ENCODE measurements around the gene FOXD4. TPM values are rescaled to one million over a fixed set of nuclear protein-coding genes. Genes with fewer than 3 reads are reported as not detected.
"Not testable (repeated sequence)": the region's sequence is repeated elsewhere in the genome, so short reads cannot be mapped to it uniquely, and the experiment has no call there.

The FOXD4 gene
- 0.55 and 0.61 TPM in 2 replicates for total RNA-seq

DNA sequence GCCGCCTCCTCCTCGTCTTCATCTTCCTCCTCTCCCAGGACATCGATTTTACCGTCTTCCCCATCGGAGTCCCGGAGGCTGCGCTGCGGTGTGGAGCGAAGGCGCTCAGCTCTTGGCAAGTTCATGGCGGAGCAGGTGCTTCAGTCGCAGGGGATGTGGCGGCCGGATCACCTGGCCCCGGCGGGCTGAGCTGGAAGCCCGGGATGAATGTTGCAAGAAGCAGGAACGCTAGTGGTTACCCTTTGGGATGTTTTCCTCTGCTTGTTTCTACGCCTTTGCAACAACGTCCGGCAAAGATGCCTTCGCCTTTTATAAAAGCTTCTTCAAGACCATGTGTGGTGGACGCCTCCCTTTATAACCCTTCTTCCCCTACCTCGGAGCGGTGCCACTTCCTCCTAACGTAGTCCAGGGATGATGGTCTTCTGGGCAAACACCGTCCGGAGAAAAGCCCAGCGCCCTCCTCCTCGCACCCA is at the start of gene FOXD4:
FOXD4 (minus strand) TSS at position 423 of the 473 bp plus-strand sequence; CDS start at position 125, 298 bp downstream.
- H3K4me3 Mint-ChIP-seq: peak within 1 kb of the TSS; percentile 76
- H3K4me1 Mint-ChIP-seq: peaks cover 28% of the 10 kb centered on the region
- POLR2A ChIA-PET; H3K9me3 Mint-ChIP-seq; H3K27ac Mint-ChIP-seq; ATAC-seq (ENCODE audit: low read depth); DNase-seq; CTCF ChIA-PET; intact Hi-C loops (cut with micrococcal nuclease); H3K36me3 Mint-ChIP-seq (ENCODE audit: low read depth): not testable (repeated sequence)
- H3K27me3 Mint-ChIP-seq: peaks cover 27% of the 10 kb centered on the region

DNA sequence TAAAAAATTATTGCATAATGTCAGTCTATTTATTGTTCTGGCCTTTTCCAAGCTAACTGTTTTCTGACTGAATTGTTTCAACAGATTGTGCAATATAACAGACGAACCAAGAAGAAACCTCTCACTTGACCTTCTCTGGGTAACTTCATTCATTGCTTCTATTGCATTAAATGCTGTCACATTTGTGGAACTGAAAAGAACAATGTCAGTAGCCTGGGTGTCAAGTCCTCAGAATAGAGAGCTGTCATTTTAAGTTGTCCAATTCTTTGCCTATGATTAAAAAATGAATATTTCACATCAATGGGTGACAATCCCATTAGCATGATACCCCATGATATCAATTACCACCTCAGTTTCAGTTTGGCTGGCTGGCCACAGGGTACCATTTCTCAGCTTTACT is 41.7 kb upstream of the FOXD4 start:
- H3K9me3 Mint-ChIP-seq; CTCF ChIA-PET; H3K36me3 Mint-ChIP-seq (ENCODE audit: low read depth); H3K4me1 Mint-ChIP-seq; intact Hi-C loops (cut with micrococcal nuclease); H3K27me3 Mint-ChIP-seq; H3K4me3 Mint-ChIP-seq; DNase-seq; ATAC-seq (ENCODE audit: low read depth); POLR2A ChIA-PET; H3K27ac Mint-ChIP-seq: not testable (repeated sequence)

DNA sequence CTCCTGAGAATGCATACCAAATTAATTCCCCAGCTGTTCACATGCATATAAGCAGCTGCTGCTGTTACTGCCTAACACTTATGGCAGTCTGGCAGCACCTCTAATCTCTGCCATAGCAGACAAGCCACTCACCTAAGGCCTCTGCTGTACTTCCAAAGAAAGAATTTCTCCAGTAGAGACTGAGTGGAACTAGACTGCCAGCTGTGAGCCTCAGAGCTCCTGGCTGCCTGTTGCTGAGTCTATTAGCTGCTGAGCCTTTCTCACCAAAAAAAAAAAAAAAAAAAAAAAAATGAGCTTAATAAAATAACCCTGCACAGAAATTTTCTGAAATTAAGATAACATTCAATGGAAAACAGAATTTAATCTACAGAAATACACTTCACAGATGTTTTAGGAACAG is 33.0 kb upstream of the FOXD4 start:
- H3K27ac Mint-ChIP-seq; ATAC-seq (ENCODE audit: low read depth); H3K4me3 Mint-ChIP-seq; POLR2A ChIA-PET; intact Hi-C loops (cut with micrococcal nuclease); DNase-seq; H3K27me3 Mint-ChIP-seq; CTCF ChIA-PET; H3K36me3 Mint-ChIP-seq (ENCODE audit: low read depth); H3K9me3 Mint-ChIP-seq; H3K4me1 Mint-ChIP-seq: not testable (repeated sequence)

- ATAC-seq (ENCODE audit: low read depth); POLR2A ChIA-PET; H3K27me3 Mint-ChIP-seq; DNase-seq; H3K27ac Mint-ChIP-seq; intact Hi-C loops (cut with micrococcal nuclease); CTCF ChIA-PET; H3K4me1 Mint-ChIP-seq; H3K9me3 Mint-ChIP-seq; H3K4me3 Mint-ChIP-seq; H3K36me3 Mint-ChIP-seq (ENCODE audit: low read depth): not testable (repeated sequence)
Measured at GRCh38 chr9:139880-140279, 21.7 kb upstream of the FOXD4 start.

- H3K36me3 Mint-ChIP-seq (ENCODE audit: low read depth); H3K9me3 Mint-ChIP-seq; H3K27ac Mint-ChIP-seq; intact Hi-C loops (cut with micrococcal nuclease); POLR2A ChIA-PET; ATAC-seq (ENCODE audit: low read depth); CTCF ChIA-PET: not testable (repeated sequence)
- peak; percentile 58 for DNase-seq
- Mint-ChIP-seq H3K4me3 (peak overlapping the region; percentile 76), H3K4me1 (peaks cover 32% of the 10 kb centered on the region), H3K27me3 (peaks cover 29% of the 10 kb centered on the region)
Measured at GRCh38 chr9:117144-117994, 848 bp downstream of the FOXD4 start.

DNA sequence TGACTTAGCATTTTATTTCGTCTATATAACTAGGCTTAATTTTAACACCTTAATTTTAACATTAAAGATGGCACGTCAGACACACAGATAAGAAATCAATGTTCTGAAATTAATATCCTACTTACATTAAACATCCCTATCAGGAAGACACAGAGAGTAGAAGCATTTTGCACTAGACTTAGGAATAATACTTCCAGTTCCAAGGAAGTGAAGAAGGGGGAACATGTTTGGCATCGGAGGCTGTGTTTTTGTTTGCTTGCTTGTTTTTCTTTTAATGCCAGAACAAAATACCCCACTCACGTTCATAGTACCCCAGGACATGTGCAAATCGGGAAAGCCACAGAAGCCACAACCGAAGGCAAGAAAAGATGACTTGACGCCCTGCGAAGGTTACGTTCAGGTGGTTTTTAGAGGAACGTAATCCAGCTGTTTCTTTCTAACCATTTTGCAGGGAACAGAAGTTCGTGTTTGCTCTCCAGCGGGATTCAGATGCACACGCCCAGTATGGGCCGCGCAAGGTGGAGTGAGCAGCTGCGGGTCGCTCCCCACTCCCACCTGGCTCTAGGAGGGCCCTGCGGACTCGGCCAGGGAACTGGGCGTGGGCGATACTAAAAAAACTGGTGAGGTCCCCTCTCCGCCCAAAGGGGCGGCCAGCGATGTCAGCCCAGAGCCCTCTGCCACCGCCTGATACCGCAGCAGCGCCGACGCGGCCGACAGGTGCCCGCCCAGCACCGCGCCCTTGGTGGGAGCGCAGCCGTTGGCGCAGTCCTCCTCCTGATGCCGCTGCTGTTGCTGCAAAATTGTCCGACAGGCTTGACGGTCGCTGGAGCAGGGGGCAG is 1.8 kb downstream of the FOXD4 start:
- CTCF ChIA-PET; H3K27ac Mint-ChIP-seq; H3K9me3 Mint-ChIP-seq; intact Hi-C loops (cut with micrococcal nuclease); H3K36me3 Mint-ChIP-seq (ENCODE audit: low read depth); ATAC-seq (ENCODE audit: low read depth); POLR2A ChIA-PET: not testable (repeated sequence)
- DNase-seq: peak; percentile 36
- Mint-ChIP-seq H3K27me3 (peaks cover 30% of the 10 kb centered on the region), H3K4me3 (peak overlapping the region; percentile 28), H3K4me1 (peaks cover 32% of the 10 kb centered on the region)

GRCh38 chr9:115118-115451 is 3.1 kb downstream of the FOXD4 start:
- H3K9me3 Mint-ChIP-seq; POLR2A ChIA-PET; DNase-seq; H3K36me3 Mint-ChIP-seq (ENCODE audit: low read depth); intact Hi-C loops (cut with micrococcal nuclease); ATAC-seq (ENCODE audit: low read depth); CTCF ChIA-PET: not testable (repeated sequence)
- peaks cover 32% of the 10 kb centered on the region for H3K4me1 Mint-ChIP-seq
- peak overlapping the region; percentile 46 for H3K27ac Mint-ChIP-seq
- H3K4me3 Mint-ChIP-seq: peak overlapping the region; percentile 77
- peaks cover 30% of the 10 kb centered on the region for H3K27me3 Mint-ChIP-seq

DNA sequence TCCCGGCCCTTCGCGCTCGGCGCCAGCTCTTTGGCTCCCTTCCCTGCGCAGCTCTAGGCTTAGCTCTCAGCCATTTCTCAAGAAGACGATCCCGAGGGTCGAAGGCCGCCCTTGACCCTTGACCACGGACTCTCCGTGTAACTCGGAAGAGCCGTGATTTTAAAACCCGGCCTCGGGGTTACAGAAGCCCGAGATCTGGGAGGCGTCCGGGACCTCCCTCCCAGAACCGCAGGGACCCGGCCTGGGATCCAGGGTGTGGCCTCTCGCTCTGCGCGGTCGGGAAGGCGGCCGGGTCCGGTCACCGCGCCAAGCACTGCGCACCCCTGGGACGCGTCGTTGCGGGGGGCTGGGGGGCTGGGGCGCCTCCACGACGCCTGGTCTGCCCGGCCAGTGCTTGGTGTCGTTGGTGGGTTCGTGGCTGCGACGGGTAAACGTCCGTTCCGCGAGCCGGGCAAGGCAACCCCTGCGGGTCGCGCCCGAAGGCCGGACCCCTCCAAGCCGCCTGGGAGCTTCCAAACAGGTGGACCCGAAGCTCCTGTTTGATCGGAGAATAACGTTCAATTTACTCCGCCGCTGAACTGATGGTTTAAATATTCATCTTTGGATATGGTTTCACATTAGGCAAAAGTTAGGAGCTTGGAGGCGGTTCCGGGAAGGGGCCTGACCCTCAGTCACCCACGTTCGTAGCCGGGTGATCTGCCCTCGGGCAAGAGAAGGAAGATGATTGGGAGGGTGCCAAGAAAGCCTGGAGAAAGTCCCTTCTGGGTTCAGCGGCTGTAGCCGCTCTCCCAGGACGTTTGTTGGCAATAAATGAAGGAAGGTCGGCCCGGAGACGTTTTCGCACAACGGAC is 3.7 kb downstream of the FOXD4 start:
- Mint-ChIP-seq H3K4me1 (peaks cover 32% of the 10 kb centered on the region), H3K27me3 (peaks cover 34% of the 10 kb centered on the region), H3K4me3 (peak overlapping the region; percentile 86), H3K27ac (peak overlapping the region; percentile 50)
- DNase-seq: peak; percentile 51
- POLR2A ChIA-PET; CTCF ChIA-PET; intact Hi-C loops (cut with micrococcal nuclease); H3K36me3 Mint-ChIP-seq (ENCODE audit: low read depth); H3K9me3 Mint-ChIP-seq: not testable (repeated sequence)
- ATAC-seq (ENCODE audit: low read depth): peak; percentile 17

GRCh38 chr9:113468-114266 is 4.5 kb downstream of the FOXD4 start:
- H3K27me3 Mint-ChIP-seq: peaks cover 37% of the 10 kb centered on the region
- POLR2A ChIA-PET; H3K36me3 Mint-ChIP-seq (ENCODE audit: low read depth); H3K9me3 Mint-ChIP-seq; CTCF ChIA-PET; intact Hi-C loops (cut with micrococcal nuclease): not testable (repeated sequence)
- DNase-seq (peak; percentile 58), ATAC-seq (ENCODE audit: low read depth) (peak; percentile 82)
- peak overlapping the region; percentile 86 for H3K4me3 Mint-ChIP-seq
- H3K4me1 Mint-ChIP-seq: peaks cover 30% of the 10 kb centered on the region
- peak overlapping the region; percentile 50 for H3K27ac Mint-ChIP-seq

DNA sequence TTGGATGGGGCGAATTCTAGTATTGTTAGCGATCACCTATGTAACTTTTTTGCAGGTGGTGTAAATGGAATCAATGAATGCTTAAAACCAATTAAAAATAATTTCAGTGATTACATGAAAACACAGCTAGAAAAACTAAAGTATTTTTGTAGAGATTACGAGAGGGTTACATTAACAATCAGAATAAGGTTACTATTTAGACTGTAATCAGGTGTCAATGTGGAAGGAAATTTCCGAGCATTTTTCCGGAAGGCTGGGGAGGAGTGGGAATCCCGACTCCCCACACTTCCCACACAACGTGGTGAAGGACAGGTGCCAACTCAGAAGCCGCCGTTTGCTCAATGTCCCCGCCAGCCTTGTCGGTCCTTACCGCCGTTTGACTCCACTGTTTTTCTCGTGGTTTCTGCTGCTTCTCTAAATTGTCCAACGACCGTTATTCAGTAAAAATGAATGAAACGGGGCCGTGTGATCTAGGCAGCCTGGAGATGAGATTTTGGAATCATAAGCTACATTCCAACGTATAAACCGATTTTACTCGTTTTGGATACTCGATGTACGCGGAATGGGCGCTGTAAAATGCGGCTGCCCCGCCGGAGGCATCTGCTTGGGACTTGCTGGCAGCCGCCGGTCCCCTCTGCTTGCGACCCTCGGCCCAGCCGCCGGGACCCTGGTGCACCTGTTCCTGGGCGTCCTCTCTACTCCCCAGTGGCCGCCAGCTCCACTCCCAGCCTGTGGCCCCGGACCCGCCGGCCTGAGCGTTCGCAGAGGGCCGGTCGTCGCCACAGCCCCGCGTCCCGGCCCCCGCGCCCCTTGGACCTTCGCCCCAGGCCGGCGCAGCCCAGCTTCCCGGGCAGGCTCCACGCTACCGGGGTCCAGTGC is 5.4 kb downstream of the FOXD4 start:
- intact Hi-C loops (cut with micrococcal nuclease); DNase-seq; ATAC-seq (ENCODE audit: low read depth); H3K9me3 Mint-ChIP-seq; CTCF ChIA-PET; H3K36me3 Mint-ChIP-seq (ENCODE audit: low read depth); POLR2A ChIA-PET: not testable (repeated sequence)
- peak overlapping the region; percentile 59 for H3K4me3 Mint-ChIP-seq
- peaks cover 24% of the 10 kb centered on the region for H3K4me1 Mint-ChIP-seq
- peaks cover 35% of the 10 kb centered on the region for H3K27me3 Mint-ChIP-seq
- H3K27ac Mint-ChIP-seq: peak overlapping the region; percentile 24
